Transverse colon (tissue), 4 donors: ENCODE measurements around the gene LRP1B. TPM values are rescaled to one million over a fixed set of nuclear protein-coding genes. Genes with fewer than 3 reads are reported as not detected.

Experiments used
- DNase-seq: peaks from one replicate; pipeline ENCODE4 v3.0.0-alpha.2; 2019
- H3K27ac ChIP-seq, 4 donors: fragments of 200-600 bp; sonication (generic); 2 replicates each; pipeline ENCODE4 v1.5.1; 2016 to 2018; ENCODE audit warnings: inconsistent platforms in 4 of 4
- H3K27me3 ChIP-seq: fragments of 200-600 bp; sonication (generic); 2 replicates; pipeline ENCODE4 v1.5.1; 2017; ENCODE audit warnings: inconsistent platforms
- H3K36me3 ChIP-seq, 4 donors: fragments of 200-600 bp; sonication (generic); 2 replicates each; pipeline ENCODE4 v1.5.1; 2017 to 2019; ENCODE audit warnings: inconsistent platforms in 4 of 4
- H3K4me1 ChIP-seq, 4 donors: fragments of 200-600 bp; sonication (generic); 2 replicates each; pipeline ENCODE4 v1.5.1; 2017 to 2020; ENCODE audit warnings: inconsistent platforms in 4 of 4
- H3K4me3 ChIP-seq, 4 donors: fragments of 200-600 bp; sonication (generic); 1 replicate in 1 of 4; 2 replicates in 3 of 4; pipeline versions ENCODE4 v1.5.1 to v1.6.1; 2017 to 2019; ENCODE audit warnings: inconsistent platforms in 4 of 4
- H3K9me3 ChIP-seq, 2 donors: fragments of 200-600 bp; sonication (generic); 2 replicates each; pipeline ENCODE4 v1.5.1; 2017 to 2019; ENCODE audit warnings: inconsistent platforms in 2 of 2
- EP300 ChIP-seq: sonication (generic); formaldehyde crosslinking; IDR thresholded peaks from one replicate; pipeline ENCODE4 v1.6.1; 2017; ENCODE audit warnings: antibody characterized with exemption, low read depth
- POLR2A ChIP-seq: fragments of 450-650 bp; IDR thresholded peaks from one replicate; pipeline ENCODE4 v1.6.1; 2016; ENCODE audit warnings: antibody characterized with exemption, mild to moderate bottlenecking, moderate library complexity
- POLR2AphosphoS5 ChIP-seq, 3 donors: sonication (generic); formaldehyde crosslinking; IDR thresholded peaks; one replicate each; pipeline ENCODE4 v1.6.1; 2016; ENCODE audit warnings: antibody characterized with exemption in 3 of 3
- WGBS, 2 donors: methylation state at CpG; one replicate each; pipeline ENCODE4 v1.1.5; 2018; ENCODE audit warnings: low coverage in 1 of 2; 5-methylcytosine and 5-hydroxymethylcytosine counted together
- in situ Hi-C, 4 donors: fragments of 200-750 bp; cut with MboI; loops; one replicate each; pipeline versions ENCODE4 v1.15.0 to v1.15.1; 2017; ENCODE audit warnings: low sequenced_read_pairs in 3 of 4, low pct_ligation_motif_present in 1 of 4, low pct_unique_long_range_greater_than_20kb in 1 of 4
- intact Hi-C: fragments of 100-400 bp; cut with DNase I; formaldehyde crosslinking; loops from one replicate; pipeline ENCODE4 v1.15.1; 2023; ENCODE audit warnings: low total_unique reads
- total RNA-seq, 4 donors: library from RNA; depleted of rRNA; stranded (reverse); fragments of >200 nt; gene quantifications; one replicate each; pipeline ENCODE4 v1.1.0, GENCODE V29; 2016
- TF ChIP-seq, protein P1 (sequence below), 5 experiments: fragments of 200-600 bp in 3 of 5; fragments of 450-650 bp in 2 of 5; sonication (generic) in 3 of 5; IDR thresholded peaks; 1 replicate in 2 of 5; 2 replicates in 3 of 5; pipeline ENCODE4 v1.5.1; 2016 to 2017; ENCODE audit warnings: antibody characterized with exemption in 5 of 5, inconsistent platforms in 3 of 5, mild to moderate bottlenecking in 2 of 5, moderate library complexity in 1 of 5

Gene LRP1B
- total RNA-seq, 4 donors from 2014 or later, result 0.48 to 5.4 (median 0.82) TPM; not detected in 1

GRCh38 chr2:140276661-140277060, 1854.2 kb downstream of the LRP1B start:
- intact Hi-C loops, result no loop called here
- in situ Hi-C loops, result no loop called here
- H3K4me3 ChIP-seq, result no peak overlapping the region
- DNase-seq, result no peak
- H3K27ac ChIP-seq, result no peak overlapping the region
- TF ChIP-seq EP300, result no peak
- TF ChIP-seq POLR2AphosphoS5 (IDR thresholded peaks at IDR 0.05), result no peak
- no peak for TF ChIP-seq POLR2A
- TF ChIP-seq, protein P1, sequence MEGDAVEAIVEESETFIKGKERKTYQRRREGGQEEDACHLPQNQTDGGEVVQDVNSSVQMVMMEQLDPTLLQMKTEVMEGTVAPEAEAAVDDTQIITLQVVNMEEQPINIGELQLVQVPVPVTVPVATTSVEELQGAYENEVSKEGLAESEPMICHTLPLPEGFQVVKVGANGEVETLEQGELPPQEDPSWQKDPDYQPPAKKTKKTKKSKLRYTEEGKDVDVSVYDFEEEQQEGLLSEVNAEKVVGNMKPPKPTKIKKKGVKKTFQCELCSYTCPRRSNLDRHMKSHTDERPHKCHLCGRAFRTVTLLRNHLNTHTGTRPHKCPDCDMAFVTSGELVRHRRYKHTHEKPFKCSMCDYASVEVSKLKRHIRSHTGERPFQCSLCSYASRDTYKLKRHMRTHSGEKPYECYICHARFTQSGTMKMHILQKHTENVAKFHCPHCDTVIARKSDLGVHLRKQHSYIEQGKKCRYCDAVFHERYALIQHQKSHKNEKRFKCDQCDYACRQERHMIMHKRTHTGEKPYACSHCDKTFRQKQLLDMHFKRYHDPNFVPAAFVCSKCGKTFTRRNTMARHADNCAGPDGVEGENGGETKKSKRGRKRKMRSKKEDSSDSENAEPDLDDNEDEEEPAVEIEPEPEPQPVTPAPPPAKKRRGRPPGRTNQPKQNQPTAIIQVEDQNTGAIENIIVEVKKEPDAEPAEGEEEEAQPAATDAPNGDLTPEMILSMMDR (IDR thresholded peaks at IDR 0.05), result no peak
- 86 to 100% methylated on average over 1 of the region's 1 CpG for WGBS, 2 donors
- H3K4me1 ChIP-seq, result no peaks in the 10 kb centered on the region
- no peaks in the 10 kb centered on the region for H3K36me3 ChIP-seq
- H3K9me3 ChIP-seq, result no peaks in the 10 kb centered on the region
- no peaks in the 10 kb centered on the region for H3K27me3 ChIP-seq

DNA sequence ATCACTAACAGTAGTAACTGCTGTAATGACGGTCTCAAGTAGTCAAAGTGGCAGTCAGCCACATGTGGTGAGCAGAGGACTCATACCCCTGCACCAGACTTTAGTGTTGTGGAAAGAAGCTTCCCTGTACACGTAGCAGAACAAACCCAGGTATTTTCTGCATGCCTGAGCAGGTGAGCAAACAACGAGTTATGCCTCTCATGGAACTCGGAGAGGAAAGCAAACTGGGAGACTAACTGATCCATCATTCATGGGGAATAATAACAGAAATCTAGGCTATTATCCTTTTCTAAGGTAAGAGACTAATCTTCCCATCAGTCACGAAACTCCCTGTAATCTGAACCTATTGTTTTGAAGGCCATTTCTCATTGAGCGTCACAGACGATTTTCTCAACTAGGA, 1855.4 kb downstream of the LRP1B start:
- Histone ChIP-seq H3K4me3 (no peak overlapping the region), H3K27ac (no peak overlapping the region), H3K36me3 (no peaks in the 10 kb centered on the region), H3K4me1 (no peaks in the 10 kb centered on the region), H3K27me3 (no peaks in the 10 kb centered on the region), H3K9me3 (no peaks in the 10 kb centered on the region)
- DNase-seq, result no peak
- TF ChIP-seq, protein P1 (IDR thresholded peaks at IDR 0.05), result no peak
- TF ChIP-seq EP300, result no peak
- no peak for TF ChIP-seq POLR2A
- TF ChIP-seq POLR2AphosphoS5 (IDR thresholded peaks at IDR 0.05), result no peak
- 75 to 80% methylated on average over 4 to 7 of the region's 7 CpGs for WGBS, 2 donors
- intact Hi-C loops, result no loop called here
- in situ Hi-C loops, result no loop called here

DNA sequence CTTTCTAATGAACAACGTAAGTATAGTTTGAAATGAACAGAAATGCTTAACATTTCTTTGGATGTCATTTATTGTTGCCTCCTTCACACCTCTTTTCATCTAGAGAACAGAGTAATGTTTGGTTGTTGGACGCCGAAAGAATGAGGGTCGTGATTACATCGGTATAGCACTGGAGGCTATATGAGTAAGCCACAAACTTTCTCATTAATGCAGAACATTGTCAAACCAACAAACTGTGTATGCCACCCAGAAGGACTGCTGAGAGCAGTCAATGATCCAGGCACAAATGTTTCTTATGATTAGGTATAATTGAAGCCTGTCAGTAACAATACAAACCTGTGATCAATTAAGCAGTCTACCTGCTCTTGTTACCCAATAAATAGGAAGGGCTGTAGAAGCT, 1855.9 kb downstream of the LRP1B start:
- in situ Hi-C loops (no loop called here), intact Hi-C loops (no loop called here)
- H3K9me3 ChIP-seq, result no peaks in the 10 kb centered on the region
- 81 to 88% methylated on average over 5 of the region's 5 CpGs for WGBS, 2 donors
- H3K27me3 ChIP-seq, result no peaks in the 10 kb centered on the region
- TF ChIP-seq, protein P1 (IDR thresholded peaks at IDR 0.05), result no peak
- TF ChIP-seq POLR2AphosphoS5 (IDR thresholded peaks at IDR 0.05) (no peak), POLR2A (no peak), EP300 (no peak)
- no peak overlapping the region for H3K4me3 ChIP-seq
- no peaks in the 10 kb centered on the region for H3K36me3 ChIP-seq
- no peak overlapping the region for H3K27ac ChIP-seq
- no peaks in the 10 kb centered on the region for H3K4me1 ChIP-seq
- no peak for DNase-seq

GRCh38 chr2:140273958-140274357, 1856.9 kb downstream of the LRP1B start:
- WGBS, 2 donors, result 86 to 92% methylated on average over 2 of the region's 2 CpGs
- Histone ChIP-seq H3K4me1 (no peaks in the 10 kb centered on the region), H3K27ac (no peak overlapping the region), H3K9me3 (no peaks in the 10 kb centered on the region), H3K36me3 (no peaks in the 10 kb centered on the region), H3K4me3 (no peak overlapping the region), H3K27me3 (no peaks in the 10 kb centered on the region)
- no peak for DNase-seq
- TF ChIP-seq POLR2A, result no peak
- TF ChIP-seq, protein P1 (IDR thresholded peaks at IDR 0.05), result no peak
- no peak for TF ChIP-seq POLR2AphosphoS5 (IDR thresholded peaks at IDR 0.05)
- TF ChIP-seq EP300, result no peak
- in situ Hi-C loops, result no loop called here
- intact Hi-C loops, result no loop called here
